Fibroblast of villous mesenchyme (primary cell): Measurements from ENCODE around the gene SPACA9. TPM values are rescaled to one million over a fixed set of nuclear protein-coding genes. Genes with fewer than 3 reads are reported as not detected.

Experiments
- DNase-seq: peaks from one replicate; pipeline ENCODE4 v3.0.0-alpha.2; 2010; ENCODE audit warnings: low read depth
- H3K4me3 ChIP-seq: 2 replicates; pipeline ENCODE4 v1.5.1; 2011; ENCODE audit warnings: low read depth, mild to moderate bottlenecking, low read length
- CTCF ChIP-seq: IDR thresholded peaks from 2 replicates; pipeline ENCODE4 v1.5.1; 2012; ENCODE audit warnings: low read depth, mild to moderate bottlenecking, low read length; ENCODE audit not compliant: insufficient read depth
- total RNA-seq: library from RNA; depleted of rRNA; stranded (reverse); fragments of >200 nt; gene quantifications from 2 replicates; pipeline ENCODE4 v1.2.3, GENCODE V29; 2012

SPACA9 gene
- total RNA-seq, 1 donor = 2.2 TPM

GRCh38 chr9:132876849-132877248 is 1.8 kb upstream of the SPACA9 start:
- DNase-seq = no peak
- no peak for TF ChIP-seq CTCF
- H3K4me3 ChIP-seq = no peak overlapping the region

DNA sequence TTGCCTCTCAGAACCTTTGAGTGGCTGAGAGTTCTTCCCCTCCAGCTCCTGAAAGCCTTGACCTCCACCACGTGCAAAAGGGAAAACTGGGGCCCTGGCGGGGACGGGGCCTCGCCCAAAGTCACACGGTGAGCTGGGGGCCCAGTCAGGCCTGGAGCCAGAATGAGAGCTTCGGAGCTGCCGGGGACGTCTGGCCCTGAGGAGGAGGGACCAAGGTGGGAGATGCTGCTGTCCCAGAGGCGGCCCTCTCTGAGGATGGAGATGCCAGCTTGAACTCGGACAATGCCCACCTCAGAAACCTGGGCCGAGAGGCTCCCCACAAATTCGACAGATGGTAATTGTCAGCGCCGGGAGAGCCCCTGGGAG is 1.3 kb upstream of the SPACA9 start:
- DNase-seq = no peak
- peak overlapping the region; percentile 99 for H3K4me3 ChIP-seq
- TF ChIP-seq CTCF = no peak

GRCh38 chr9:132877824-132878694 is 639 bp upstream of the SPACA9 start, which contains the start of gene AK8:
Gene AK8 (minus strand): TSS chr9:132878284. CDS start chr9:132878255, 29 bp downstream.
- H3K4me3 ChIP-seq = peak within 1 kb of the TSS; percentile 99
- TF ChIP-seq CTCF = no peak
- DNase-seq = peak; percentile 71

DNA sequence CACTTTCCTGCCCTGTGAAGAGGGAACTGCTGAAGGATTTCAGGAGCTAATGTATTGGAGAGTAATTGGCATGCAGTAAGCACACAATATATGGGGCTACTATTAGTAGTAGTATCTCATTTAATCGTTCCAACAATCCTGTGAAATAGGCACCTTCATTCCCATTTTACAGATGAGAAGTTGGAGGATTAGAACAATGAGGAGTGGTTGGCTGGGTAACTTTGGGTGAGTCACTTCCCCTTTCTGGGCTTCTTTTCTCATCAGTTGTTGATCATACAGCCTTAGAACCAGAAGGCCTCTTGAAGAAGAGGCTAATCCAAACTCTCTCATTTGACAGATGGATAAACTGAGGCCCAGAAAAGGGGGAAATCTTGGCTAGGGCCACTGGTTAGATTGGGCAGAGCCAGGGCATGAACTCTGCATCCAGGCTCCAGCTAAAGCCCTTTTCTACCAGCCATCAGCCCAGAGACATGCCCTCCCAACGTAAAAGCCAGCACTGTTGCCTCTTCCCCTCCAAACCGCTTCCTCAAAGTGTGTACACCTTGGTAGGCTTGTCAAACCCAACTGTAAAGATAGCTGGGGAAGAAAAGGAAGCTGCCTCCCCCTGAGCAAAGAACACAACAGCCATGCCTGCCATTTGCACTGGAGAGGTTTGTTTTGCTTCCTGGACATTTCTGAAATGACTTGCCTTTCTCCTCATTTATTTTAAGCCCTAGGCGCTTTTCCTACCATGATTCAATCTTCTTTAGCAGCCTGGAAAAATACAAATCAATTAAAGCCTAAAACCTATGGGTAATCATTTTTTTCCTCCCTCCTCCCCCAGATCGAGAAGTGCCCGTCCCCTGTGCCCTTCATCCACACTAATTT is 992 bp downstream of the SPACA9 start:
- no peak for DNase-seq
- no peak for TF ChIP-seq CTCF
- H3K4me3 ChIP-seq = peak overlapping the region; percentile 99

- no peak for DNase-seq
- H3K4me3 ChIP-seq = no peak overlapping the region
- no peak for TF ChIP-seq CTCF
Observed at GRCh38 chr9:132880324-132880661, 1.6 kb downstream of the SPACA9 start.

GRCh38 chr9:132881826-132882225 is 3.1 kb downstream of the SPACA9 start:
- no peak for TF ChIP-seq CTCF
- no peak overlapping the region for H3K4me3 ChIP-seq
- DNase-seq = no peak
